ENCODE results near the gene GOLGA8K.
"Not testable (repeated sequence)": the region's sequence is repeated elsewhere in the genome, so short reads cannot be mapped to it uniquely, and the experiment has no call there.

Gene GOLGA8K, protein sequence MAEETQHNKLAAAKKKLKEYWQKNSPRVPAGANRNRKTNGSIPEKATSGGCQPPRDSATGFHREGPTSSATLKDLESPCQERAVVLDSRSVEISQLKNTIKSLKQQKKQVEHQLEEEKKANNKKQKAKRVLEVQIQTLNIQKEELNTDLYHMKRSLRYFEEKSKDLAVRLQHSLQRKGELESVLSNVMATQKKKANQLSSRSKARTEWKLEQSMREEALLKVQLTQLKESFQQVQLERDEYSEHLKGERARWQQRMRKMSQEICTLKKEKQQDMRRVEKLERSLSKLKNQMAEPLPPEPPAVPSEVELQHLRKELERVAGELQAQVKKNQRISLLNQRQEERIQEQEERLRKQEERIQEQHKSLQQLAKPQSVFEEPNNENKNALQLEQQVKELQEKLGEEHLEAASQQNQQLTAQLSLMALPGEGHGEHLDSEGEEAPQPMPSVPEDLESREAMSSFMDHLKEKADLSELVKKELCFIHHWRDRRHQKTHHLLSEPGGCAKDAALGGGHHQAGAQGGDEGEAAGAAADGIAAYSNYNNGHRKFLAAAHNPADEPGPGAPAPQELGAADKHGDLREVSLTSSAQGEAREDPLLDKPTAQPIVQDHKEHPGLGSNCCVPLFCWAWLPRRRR

GRCh38 chr15:32403192-32403591 lies at the start of gene GOLGA8K:
Gene GOLGA8K (minus strand): TSS chr15:32403292. CDS start chr15:32403194, 98 bp downstream.
- DNase-seq, result not testable (repeated sequence)

GRCh38 chr15:32440445-32440977 lies 37.4 kb upstream of the GOLGA8K start:
- not testable (repeated sequence) for DNase-seq

DNA sequence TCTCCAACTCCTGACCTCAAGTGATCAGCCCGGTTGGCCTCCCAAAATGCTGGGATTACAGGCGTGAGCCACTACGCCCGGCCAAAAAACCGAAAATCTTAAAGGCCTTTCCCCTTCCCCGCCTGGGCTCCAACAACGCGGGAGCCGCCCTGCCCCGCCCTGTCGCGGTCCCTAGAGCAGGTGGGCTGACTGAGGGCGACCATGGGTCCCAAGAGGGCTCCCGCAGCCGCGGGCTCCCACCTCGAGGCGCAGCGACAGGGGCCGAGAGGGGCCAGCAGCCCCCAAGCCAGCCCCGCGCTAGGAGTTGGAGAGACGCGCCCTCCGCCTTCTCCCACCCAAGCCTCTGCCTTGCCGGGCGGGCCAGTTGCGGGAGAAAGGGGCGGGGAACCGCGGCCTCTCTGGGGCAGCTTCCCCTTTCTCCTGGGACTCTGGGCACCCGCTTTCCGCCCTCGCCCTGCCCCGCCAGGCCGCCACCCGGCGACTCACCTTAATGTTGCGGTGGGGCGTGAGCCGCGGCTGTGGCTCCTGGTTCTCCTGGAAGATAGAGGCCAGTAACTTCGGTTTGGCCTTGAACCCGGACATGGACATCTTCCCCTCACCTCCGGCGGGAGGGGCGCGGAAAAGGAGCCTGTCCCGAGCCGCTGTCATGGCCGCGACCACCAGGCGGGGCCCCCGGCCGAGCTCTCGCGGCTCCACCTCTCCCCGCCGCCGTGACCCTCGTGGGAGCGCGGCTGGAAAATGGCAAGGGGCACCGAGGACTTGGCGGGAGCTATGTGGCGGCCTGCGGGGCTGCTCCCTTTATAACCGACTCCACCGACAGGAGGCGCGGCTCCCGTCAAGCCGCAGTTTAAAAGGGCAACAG lies 31.2 kb upstream of the GOLGA8K start:
- not testable (repeated sequence) for DNase-seq

DNA sequence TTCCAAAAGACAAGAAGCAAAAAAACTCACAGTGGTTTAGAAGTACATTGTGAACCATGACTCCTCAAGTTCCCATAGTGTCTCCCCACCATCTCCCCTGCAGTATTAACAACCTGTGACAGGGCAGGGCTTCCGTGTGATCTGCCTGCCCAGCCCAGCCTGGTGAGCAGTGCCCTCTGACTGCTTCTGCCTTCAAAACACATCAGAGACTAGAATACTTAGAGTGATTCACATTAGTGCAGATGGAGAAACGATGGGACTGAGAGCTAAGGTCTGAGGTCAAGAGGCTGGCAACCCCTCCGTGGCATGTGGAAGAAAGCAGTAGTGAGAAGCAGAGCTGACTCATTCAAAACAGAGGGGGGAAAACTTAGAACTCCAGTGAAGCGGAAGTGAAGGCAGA lies 24.5 kb upstream of the GOLGA8K start:
- not testable (repeated sequence) for DNase-seq

GRCh38 chr15:32426511-32426910 lies 23.4 kb upstream of the GOLGA8K start:
- DNase-seq, result not testable (repeated sequence)

- DNase-seq, result not testable (repeated sequence)
Measured at GRCh38 chr15:32407903-32408302, 4.8 kb upstream of the GOLGA8K start.

GRCh38 chr15:32396522-32396921 lies 6.6 kb downstream of the GOLGA8K start:
- DNase-seq, result not testable (repeated sequence)

GRCh38 chr15:32394745-32395144 lies 8.3 kb downstream of the GOLGA8K start:
- DNase-seq, result not testable (repeated sequence)

GRCh38 chr15:32388050-32388648 lies 14.9 kb downstream of the GOLGA8K start:
- DNase-seq, result not testable (repeated sequence)

- DNase-seq, result not testable (repeated sequence)
Measured at GRCh38 chr15:32385823-32386495, 17.1 kb downstream of the GOLGA8K start.

GRCh38 chr15:32374185-32374584 lies 28.9 kb downstream of the GOLGA8K start:
- DNase-seq, result not testable (repeated sequence)

DNA sequence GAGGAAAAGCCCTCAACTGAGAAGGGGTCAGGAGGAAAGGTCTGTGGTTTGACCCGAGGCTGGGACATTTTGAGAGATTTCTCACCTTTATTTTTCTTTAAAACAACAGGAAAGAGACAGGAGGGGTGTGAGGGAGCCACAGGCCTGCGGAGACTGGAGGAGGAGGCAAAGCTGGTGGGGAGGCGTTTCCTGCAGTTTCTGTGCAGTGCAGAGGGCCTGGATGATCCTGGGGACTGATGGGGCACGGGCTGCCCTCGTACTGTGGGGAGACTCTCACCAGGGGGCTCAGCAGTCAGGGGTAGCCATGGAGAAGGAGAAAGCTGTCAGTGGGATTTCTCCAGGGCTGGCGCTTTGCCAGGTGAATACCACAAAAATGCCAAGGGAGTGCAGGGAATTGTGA lies 29.4 kb downstream of the GOLGA8K start:
- not testable (repeated sequence) for DNase-seq

DNA sequence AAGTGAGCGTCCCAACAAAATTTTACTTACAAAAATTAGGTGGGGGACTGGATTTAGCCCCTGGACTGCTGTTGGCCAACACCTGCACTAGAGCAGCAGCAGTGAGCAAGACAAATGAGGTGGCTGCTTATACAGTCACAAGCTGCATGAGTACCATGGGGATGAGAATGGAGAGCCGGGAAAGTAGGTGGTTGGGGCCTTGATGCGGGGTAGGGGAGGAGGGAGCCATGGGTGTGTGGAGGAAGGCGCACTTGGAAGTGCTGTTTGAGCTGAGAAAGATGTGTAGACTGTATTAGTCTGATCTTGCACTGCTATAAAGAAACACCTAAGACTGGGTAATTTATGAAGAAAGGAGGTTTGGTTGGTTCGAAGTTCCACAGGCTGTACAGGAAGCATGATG lies 31.0 kb downstream of the GOLGA8K start:
- not testable (repeated sequence) for DNase-seq

DNA sequence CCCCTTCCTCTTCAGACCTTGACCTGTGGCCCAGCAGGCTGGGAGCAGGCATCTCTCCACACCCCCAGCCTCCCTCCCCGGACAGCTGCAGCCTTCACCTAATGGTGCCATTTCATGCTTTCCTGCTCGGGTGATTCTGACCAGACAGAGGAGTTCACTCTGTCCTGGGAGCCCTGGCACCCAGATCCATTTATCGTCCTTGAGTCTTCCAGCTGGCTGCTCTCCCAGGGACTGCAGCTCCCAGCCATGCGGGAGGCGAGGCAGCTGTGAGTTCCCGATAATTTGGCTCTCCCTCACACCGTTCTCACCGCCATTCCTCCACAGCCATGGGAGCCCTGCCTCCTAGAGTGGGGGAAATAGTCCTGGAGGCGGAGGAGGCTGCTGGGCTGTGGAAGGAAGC lies 32.6 kb downstream of the GOLGA8K start:
- not testable (repeated sequence) for DNase-seq

DNA sequence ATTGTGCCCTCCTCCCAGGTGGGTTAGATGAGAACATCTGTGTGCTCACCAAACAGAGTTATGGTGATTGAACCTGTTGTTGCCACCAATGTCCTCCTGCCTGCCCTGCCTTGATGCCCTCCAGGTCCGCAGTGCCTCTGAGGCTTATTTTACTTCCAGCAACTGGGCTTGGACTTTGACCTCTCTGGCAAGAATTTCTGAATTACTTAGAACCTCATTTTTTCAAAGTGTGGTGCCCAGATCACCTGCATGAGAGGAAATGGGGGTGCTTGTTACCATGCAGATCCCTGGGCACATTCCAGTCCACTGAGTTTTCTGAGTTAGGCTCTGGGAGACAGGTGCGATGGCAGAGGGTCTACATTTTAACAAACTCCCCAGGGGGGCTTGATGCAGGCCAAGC lies 33.0 kb downstream of the GOLGA8K start:
- DNase-seq, result not testable (repeated sequence)

- not testable (repeated sequence) for DNase-seq
Measured at GRCh38 chr15:32366492-32366891, 36.6 kb downstream of the GOLGA8K start.

- not testable (repeated sequence) for DNase-seq
Measured at GRCh38 chr15:32365955-32366354, 37.1 kb downstream of the GOLGA8K start.

DNA sequence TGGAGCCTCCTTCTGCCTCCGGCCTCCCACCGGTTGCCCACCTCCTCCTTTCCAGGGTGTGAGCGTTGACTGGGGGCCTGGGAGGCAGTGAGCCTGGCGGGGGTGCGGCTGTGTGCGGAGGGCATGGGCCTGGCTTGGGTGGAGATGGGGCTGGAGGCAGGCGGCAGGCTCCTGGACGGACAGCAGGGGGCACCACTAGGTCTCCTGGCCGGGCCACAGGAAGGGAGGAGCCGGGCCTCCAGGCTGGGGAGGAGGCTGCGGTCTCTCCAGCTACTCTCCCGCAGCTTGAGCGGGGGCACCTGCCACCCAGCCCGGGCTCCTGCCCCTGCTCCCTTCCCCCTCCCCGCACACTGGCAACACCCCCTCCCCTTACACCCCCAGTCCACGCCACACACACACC lies 38.1 kb downstream of the GOLGA8K start:
- DNase-seq, result not testable (repeated sequence)

- DNase-seq, result not testable (repeated sequence)
Measured at GRCh38 chr15:32363449-32363848, 39.6 kb downstream of the GOLGA8K start.

DNA sequence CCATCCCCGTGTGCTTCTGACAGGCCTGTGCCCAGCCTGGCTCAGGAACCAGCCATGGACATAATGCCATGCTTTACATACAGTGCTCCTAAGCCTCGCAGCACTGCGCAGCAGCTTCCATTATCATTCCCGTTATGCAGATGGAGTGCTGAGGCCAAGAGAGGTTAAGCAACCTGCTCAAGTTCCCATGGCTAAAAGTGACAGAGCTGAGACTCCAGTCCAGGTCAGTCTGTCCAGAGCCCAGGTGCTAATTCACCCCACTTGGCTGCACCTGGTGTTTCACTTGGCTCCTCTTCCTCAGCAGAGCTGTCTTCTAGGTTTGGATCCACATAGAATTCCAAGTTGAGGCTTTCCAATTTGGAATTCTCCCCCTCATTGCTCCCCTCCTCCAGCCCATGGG lies 41.4 kb downstream of the GOLGA8K start:
- DNase-seq, result not testable (repeated sequence)

Measured in amygdala (tissue), 56 donors.